Fibroblast of villous mesenchyme (primary cell): ENCODE results near the gene PRKACB. TPM values are rescaled to one million over a fixed set of nuclear protein-coding genes. Genes with fewer than 3 reads are reported as not detected.

Experiments
- DNase-seq: peaks from one replicate; pipeline ENCODE4 v3.0.0-alpha.2; 2010; ENCODE audit warnings: low read depth
- H3K4me3 ChIP-seq: 2 replicates; pipeline ENCODE4 v1.5.1; 2011; ENCODE audit warnings: low read depth, mild to moderate bottlenecking, low read length
- CTCF ChIP-seq: IDR thresholded peaks from 2 replicates; pipeline ENCODE4 v1.5.1; 2012; ENCODE audit warnings: low read depth, mild to moderate bottlenecking, low read length; ENCODE audit not compliant: insufficient read depth
- total RNA-seq: library from RNA; depleted of rRNA; stranded (reverse); fragments of >200 nt; gene quantifications from 2 replicates; pipeline ENCODE4 v1.2.3, GENCODE V29; 2012

The PRKACB gene
- total RNA-seq, 1 donor, result 31.5 TPM

GRCh38 chr1:84236256-84236655 is 92.2 kb downstream of the PRKACB start:
- no peak for TF ChIP-seq CTCF
- DNase-seq, result no peak
- no peak overlapping the region for H3K4me3 ChIP-seq

GRCh38 chr1:84242641-84243040 is 98.6 kb downstream of the PRKACB start:
- TF ChIP-seq CTCF, result no peak
- H3K4me3 ChIP-seq, result no peak overlapping the region
- DNase-seq, result no peak

GRCh38 chr1:84245563-84245962 is 101.5 kb downstream of the PRKACB start:
- no peak for TF ChIP-seq CTCF
- H3K4me3 ChIP-seq, result no peak overlapping the region
- DNase-seq, result peak; percentile 83

- peak; percentile 70 for DNase-seq
- no peak for TF ChIP-seq CTCF
- peak overlapping the region; percentile 8 for H3K4me3 ChIP-seq
Observed at GRCh38 chr1:84246213-84246612, 102.1 kb downstream of the PRKACB start.

- DNase-seq, result peak; percentile 99
- no peak for TF ChIP-seq CTCF
- H3K4me3 ChIP-seq, result peak overlapping the region; percentile 21
Observed at GRCh38 chr1:84247425-84248220, 103.6 kb downstream of the PRKACB start.

GRCh38 chr1:84250668-84251067 is 106.6 kb downstream of the PRKACB start:
- no peak for TF ChIP-seq CTCF
- H3K4me3 ChIP-seq, result no peak overlapping the region
- no peak for DNase-seq

GRCh38 chr1:84253036-84253435 is 109.0 kb downstream of the PRKACB start:
- DNase-seq, result peak; percentile 30
- TF ChIP-seq CTCF, result no peak
- H3K4me3 ChIP-seq, result no peak overlapping the region
